ENCODE data around the gene RUNX3.
"Not testable (repeated sequence)": the region's sequence is repeated elsewhere in the genome, so short reads cannot be mapped to it uniquely, and the experiment has no call there.

RUNX3 gene

GRCh38 chr1:24930260-24931145, at the start of gene RUNX3:
Gene RUNX3 (minus strand): TSS chr1:24930276. CDS start chr1:24929868, 408 bp downstream.
- DNase-seq (ENCODE audit: low read depth): peak; percentile 91

- DNase-seq (ENCODE audit: low read depth): not testable (repeated sequence)
Observed at GRCh38 chr1:24979232-24979631, 49.2 kb upstream of the RUNX3 start.

GRCh38 chr1:24978383-24979032, 48.4 kb upstream of the RUNX3 start:
- no peak for DNase-seq (ENCODE audit: low read depth)

- DNase-seq (ENCODE audit: low read depth): no peak
Observed at GRCh38 chr1:24975391-24975790, 45.3 kb upstream of the RUNX3 start.

- no peak for DNase-seq (ENCODE audit: low read depth)
Observed at GRCh38 chr1:24973315-24973714, 43.2 kb upstream of the RUNX3 start.

GRCh38 chr1:24972915-24973242, 42.8 kb upstream of the RUNX3 start:
- no peak for DNase-seq (ENCODE audit: low read depth)

- no peak for DNase-seq (ENCODE audit: low read depth)
Observed at GRCh38 chr1:24972221-24972914, 42.3 kb upstream of the RUNX3 start.

GRCh38 chr1:24970926-24971875, 41.1 kb upstream of the RUNX3 start:
- no peak for DNase-seq (ENCODE audit: low read depth)

GRCh38 chr1:24970399-24970753, 40.3 kb upstream of the RUNX3 start:
- no peak for DNase-seq (ENCODE audit: low read depth)

- no peak for DNase-seq (ENCODE audit: low read depth)
Observed at GRCh38 chr1:24969596-24970398, 39.7 kb upstream of the RUNX3 start.

- DNase-seq (ENCODE audit: low read depth): no peak
Observed at GRCh38 chr1:24968941-24969585, 39.0 kb upstream of the RUNX3 start.

GRCh38 chr1:24967962-24968361, 37.9 kb upstream of the RUNX3 start:
- DNase-seq (ENCODE audit: low read depth): no peak

- DNase-seq (ENCODE audit: low read depth): no peak
Observed at GRCh38 chr1:24967555-24967954, 37.5 kb upstream of the RUNX3 start.

- peak; percentile 42 for DNase-seq (ENCODE audit: low read depth)
Observed at GRCh38 chr1:24966724-24967346, 36.8 kb upstream of the RUNX3 start.

GRCh38 chr1:24966121-24966723, 36.1 kb upstream of the RUNX3 start:
- no peak for DNase-seq (ENCODE audit: low read depth)

GRCh38 chr1:24965571-24965930, 35.5 kb upstream of the RUNX3 start:
- DNase-seq (ENCODE audit: low read depth): no peak

GRCh38 chr1:24964811-24965570, 34.9 kb upstream of the RUNX3 start:
- peak; percentile 85 for DNase-seq (ENCODE audit: low read depth)

GRCh38 chr1:24963943-24964693, 34.0 kb upstream of the RUNX3 start:
- no peak for DNase-seq (ENCODE audit: low read depth)
